K562 (cell line): ENCODE measurements around the gene AUNIP. TPM values are rescaled to one million over a fixed set of nuclear protein-coding genes. Genes with fewer than 3 reads are reported as not detected.

Experiments
- FOXJ2 ChIP-seq: fragments of 200-800 bp; sonication (Bioruptor generic); IDR thresholded peaks from 2 replicates; pipeline ENCODE4 v1.6.1; 2016; ENCODE audit warnings: missing genetic modification characterization, missing compliant biosample characterization
- HIVEP1 ChIP-seq: fragments of 250-450 bp; sonication (Bioruptor Pico); IDR thresholded peaks from 2 replicates; pipeline ENCODE4 v1.4.0; 2020; ENCODE audit warnings: mild to moderate bottlenecking
- HNRNPLL ChIP-seq: fragments of 200-400 bp; formaldehyde crosslinking; IDR thresholded peaks from 2 replicates; pipeline ENCODE4 v1.6.1; 2017; ENCODE audit warnings: low read length, low read depth, mild to moderate bottlenecking; ENCODE audit not compliant: poor library complexity, severe bottlenecking
- IRF1 ChIP-seq: sonication (generic); formaldehyde crosslinking; IDR thresholded peaks from 2 replicates; pipeline ENCODE4 v1.8.0; 2022; ENCODE audit warnings: missing genetic modification reagents, mild to moderate bottlenecking, borderline replicate concordance
- NCOA4 ChIP-seq: fragments of 450-650 bp; IDR thresholded peaks from 2 replicates; pipeline ENCODE4 v1.6.1; 2018; ENCODE audit warnings: mild to moderate bottlenecking; ENCODE audit not compliant: partially characterized antibody
- PRDM10 ChIP-seq: fragments of 450-650 bp; IDR thresholded peaks from 2 replicates; pipeline ENCODE4 v1.6.1; 2018; ENCODE audit not compliant: partially characterized antibody
- PTRF ChIP-seq: fragments of 450-650 bp; IDR thresholded peaks from 2 replicates; pipeline ENCODE4 v1.6.1; 2016; ENCODE audit warnings: mild to moderate bottlenecking, missing genetic modification characterization, missing compliant biosample characterization
- RB1 ChIP-seq: fragments of 450-650 bp; IDR thresholded peaks from 2 replicates; pipeline ENCODE4 v1.6.1; 2017; ENCODE audit warnings: low read depth, mild to moderate bottlenecking
- RBM22 ChIP-seq: fragments of 200-400 bp; formaldehyde crosslinking; IDR thresholded peaks from 2 replicates; pipeline ENCODE4 v1.6.1; 2018; ENCODE audit warnings: low read length, low read depth; ENCODE audit not compliant: poor library complexity, severe bottlenecking
- SMARCC2 ChIP-seq: fragments of 450-650 bp; IDR thresholded peaks from 2 replicates; pipeline ENCODE4 v1.6.1; 2017; ENCODE audit warnings: antibody characterized with exemption, moderate library complexity, mild to moderate bottlenecking, low read depth
- TAF7 ChIP-seq: fragments of 450-650 bp; IDR thresholded peaks from 2 replicates; pipeline ENCODE4 v1.6.1; 2016; ENCODE audit warnings: missing genetic modification characterization, missing compliant biosample characterization
- THAP7 ChIP-seq: fragments of 250-450 bp; sonication (Bioruptor Pico); IDR thresholded peaks from 2 replicates; pipeline ENCODE4 v1.5.0; 2021
- ZBTB2 ChIP-seq: fragments of 450-650 bp; IDR thresholded peaks from 2 replicates; pipeline ENCODE4 v1.6.1; 2016; ENCODE audit warnings: antibody characterized with exemption
- ZNF174 ChIP-seq: fragments of 250-450 bp; sonication (Bioruptor Pico); IDR thresholded peaks from 2 replicates; pipeline ENCODE4 v1.4.0; 2020; ENCODE audit warnings: mild to moderate bottlenecking
- ZNF41 ChIP-seq: fragments of 250-450 bp; sonication (Bioruptor Pico); conservative IDR thresholded peaks from 2 replicates; pipeline ENCODE4 v1.4.0; 2020; ENCODE audit warnings: mild to moderate bottlenecking
- ZNF584 ChIP-seq: fragments of 200-800 bp; sonication (Bioruptor generic); IDR thresholded peaks from 2 replicates; pipeline ENCODE4 v1.6.1; 2016; ENCODE audit warnings: low read depth, mild to moderate bottlenecking, missing genetic modification characterization, missing compliant biosample characterization
- ZNF644 ChIP-seq: fragments of 200-800 bp; sonication (Bioruptor generic); IDR thresholded peaks from 2 replicates; pipeline ENCODE4 v1.6.1; 2016; ENCODE audit warnings: low read depth, missing genetic modification characterization, missing compliant biosample characterization
- ZNF764 ChIP-seq: fragments of 250-450 bp; sonication (Bioruptor Pico); IDR thresholded peaks from 2 replicates; pipeline ENCODE4 v1.4.0; 2020; ENCODE audit warnings: low read depth, mild to moderate bottlenecking, moderate library complexity
- polyA plus RNA-seq, 8 experiments: library from polyadenylated mRNA; depleted of rRNA in 4 of 8; stranded (reverse) in 5 of 8; unstranded in 3 of 8; fragments of >200 nt; fragmentation: Nextera tagmentation in 2 of 8; fragmentation: Illumina TruSeq in 1 of 8; extraction: Ambion mirVana in 2 of 8; extraction: Trizol in 1 of 8; gene quantifications; 2 replicates each; pipeline versions ENCODE4 v1.2.1 to v1.2.3, GENCODE V29; 2011 to 2014; ENCODE audit warnings: inconsistent platforms in 1 of 8, missing spikeins in 1 of 8
- total RNA-seq, 7 experiments: library from RNA; depleted of rRNA in 6 of 7; stranded (reverse); fragments of >200 nt in 6 of 7; fragmentation: Illumina TruSeq in 2 of 7; extraction: Trizol in 2 of 7; gene quantifications; 2 replicates each; pipeline versions ENCODE4 v1.2.1 to v1.2.3, GENCODE V29; 2011 to 2021; ENCODE audit warnings: low replicate concordance in 1 of 7
- TF ChIP-seq, protein P1 (sequence below): fragments of 250-450 bp; sonication (Bioruptor Pico); IDR thresholded peaks from 2 replicates; pipeline ENCODE4 v1.4.0; 2020

Gene AUNIP
- total and polyA plus RNA-seq, 9 of the 15 experiments (the other 6 are each of a cell fraction or from before 2014, with no cell fraction given) = 12.1 to 53.8 (median 47.1) TPM

DNA sequence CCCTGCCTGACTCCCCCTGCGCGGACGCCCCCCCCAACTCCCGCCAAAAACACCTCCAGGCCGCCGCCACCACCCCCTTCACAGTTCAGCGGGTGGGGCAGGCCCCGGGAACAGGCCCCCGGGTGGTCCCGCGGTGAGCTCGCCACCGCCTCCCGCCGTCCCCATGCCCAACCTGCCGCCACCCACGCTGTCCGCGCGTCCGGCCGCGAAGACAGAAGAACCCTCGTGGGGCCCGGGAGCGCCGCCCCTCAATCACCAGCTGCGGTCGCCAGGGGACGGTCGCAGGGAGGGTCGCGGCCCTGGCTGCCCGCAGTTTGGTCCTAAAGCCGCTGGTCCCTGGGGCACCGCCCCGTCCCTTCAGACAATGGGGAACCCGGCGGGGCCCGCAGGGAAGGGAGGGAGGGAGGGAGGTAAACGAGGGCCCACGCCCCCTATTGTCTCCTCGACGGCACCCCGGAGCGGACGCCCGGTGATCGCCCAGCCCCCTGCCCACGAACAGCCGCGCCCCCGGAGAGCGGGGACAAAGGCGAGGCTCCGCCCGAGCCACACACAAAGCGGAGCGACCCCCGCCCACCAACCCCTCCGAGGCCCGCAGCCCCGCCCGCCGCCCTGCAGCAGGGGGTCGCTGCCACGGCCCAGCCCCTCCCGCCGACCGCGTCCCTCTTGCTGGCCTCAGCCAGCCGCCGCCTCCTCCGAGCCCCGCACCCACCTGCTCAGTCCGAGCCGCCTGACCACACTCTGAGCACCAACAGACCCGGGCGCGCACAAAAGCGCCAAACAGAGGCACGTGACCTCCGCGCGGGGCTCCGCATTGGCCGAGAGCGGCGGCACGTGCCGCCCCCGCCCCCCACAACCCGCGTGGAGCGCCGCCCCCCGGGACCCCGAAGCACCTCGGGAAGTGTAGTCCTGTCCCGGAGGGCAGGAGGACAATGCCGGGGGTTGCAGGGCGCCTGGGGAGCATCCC, 46.7 kb upstream of the AUNIP start, which contains the start of gene STMN1 (continued):
- TF ChIP-seq ZBTB2 = no peak
- TF ChIP-seq PTRF = no peak
- TF ChIP-seq IRF1 (CRISPR knock-in tag) = no peak
- peak; percentile 97 for TF ChIP-seq RBM22
- peak; percentile 92 for TF ChIP-seq RB1
- TF ChIP-seq THAP7 (CRISPR knock-in tag) = no peak
- no peak for TF ChIP-seq ZNF41 (CRISPR knock-in tag)
- no peak for TF ChIP-seq ZNF644 (tag)
- TF ChIP-seq HIVEP1 (CRISPR knock-in tag) = no peak
- TF ChIP-seq, protein P1, sequence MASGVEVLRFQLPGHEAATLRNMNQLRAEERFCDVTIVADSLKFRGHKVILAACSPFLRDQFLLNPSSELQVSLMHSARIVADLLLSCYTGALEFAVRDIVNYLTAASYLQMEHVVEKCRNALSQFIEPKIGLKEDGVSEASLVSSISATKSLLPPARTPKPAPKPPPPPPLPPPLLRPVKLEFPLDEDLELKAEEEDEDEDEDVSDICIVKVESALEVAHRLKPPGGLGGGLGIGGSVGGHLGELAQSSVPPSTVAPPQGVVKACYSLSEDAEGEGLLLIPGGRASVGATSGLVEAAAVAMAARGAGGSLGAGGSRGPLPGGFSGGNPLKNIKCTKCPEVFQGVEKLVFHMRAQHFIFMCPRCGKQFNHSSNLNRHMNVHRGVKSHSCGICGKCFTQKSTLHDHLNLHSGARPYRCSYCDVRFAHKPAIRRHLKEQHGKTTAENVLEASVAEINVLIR (CRISPR knock-in tag) = peak; percentile 43; the same call in 1 of the 2 replicates
- no peak for TF ChIP-seq ZNF174 (CRISPR knock-in tag)
- TF ChIP-seq TAF7 (tag) = 0 out of 2 replicates have a peak, but pooled peaks have one; percentile 48
- TF ChIP-seq NCOA4 = no peak
- no peak for TF ChIP-seq FOXJ2 (tag)
- TF ChIP-seq ZNF584 = no peak
- peak; percentile 70; the same call in 1 of the 2 replicates for TF ChIP-seq ZNF764 (CRISPR knock-in tag)
- no peak for TF ChIP-seq SMARCC2
- peak; percentile 23 for TF ChIP-seq PRDM10
- no peak for TF ChIP-seq HNRNPLL
